HG03097 (cell line): ENCODE results near the gene DIPK1A.
"Not testable (repeated sequence)": the region's sequence is repeated elsewhere in the genome, so short reads cannot be mapped to it uniquely, and the experiment has no call there.

Source experiments
- ATAC-seq: cut with Tn5 transposase; IDR thresholded peaks from one replicate; pipeline ENCODE4 v1.9.1; 2021; ENCODE audit not compliant: unreplicated experiment, low FRiP score

Gene DIPK1A

GRCh38 chr1:92922356-92923035 is 38.8 kb downstream of the DIPK1A start:
- no peak for ATAC-seq

DNA sequence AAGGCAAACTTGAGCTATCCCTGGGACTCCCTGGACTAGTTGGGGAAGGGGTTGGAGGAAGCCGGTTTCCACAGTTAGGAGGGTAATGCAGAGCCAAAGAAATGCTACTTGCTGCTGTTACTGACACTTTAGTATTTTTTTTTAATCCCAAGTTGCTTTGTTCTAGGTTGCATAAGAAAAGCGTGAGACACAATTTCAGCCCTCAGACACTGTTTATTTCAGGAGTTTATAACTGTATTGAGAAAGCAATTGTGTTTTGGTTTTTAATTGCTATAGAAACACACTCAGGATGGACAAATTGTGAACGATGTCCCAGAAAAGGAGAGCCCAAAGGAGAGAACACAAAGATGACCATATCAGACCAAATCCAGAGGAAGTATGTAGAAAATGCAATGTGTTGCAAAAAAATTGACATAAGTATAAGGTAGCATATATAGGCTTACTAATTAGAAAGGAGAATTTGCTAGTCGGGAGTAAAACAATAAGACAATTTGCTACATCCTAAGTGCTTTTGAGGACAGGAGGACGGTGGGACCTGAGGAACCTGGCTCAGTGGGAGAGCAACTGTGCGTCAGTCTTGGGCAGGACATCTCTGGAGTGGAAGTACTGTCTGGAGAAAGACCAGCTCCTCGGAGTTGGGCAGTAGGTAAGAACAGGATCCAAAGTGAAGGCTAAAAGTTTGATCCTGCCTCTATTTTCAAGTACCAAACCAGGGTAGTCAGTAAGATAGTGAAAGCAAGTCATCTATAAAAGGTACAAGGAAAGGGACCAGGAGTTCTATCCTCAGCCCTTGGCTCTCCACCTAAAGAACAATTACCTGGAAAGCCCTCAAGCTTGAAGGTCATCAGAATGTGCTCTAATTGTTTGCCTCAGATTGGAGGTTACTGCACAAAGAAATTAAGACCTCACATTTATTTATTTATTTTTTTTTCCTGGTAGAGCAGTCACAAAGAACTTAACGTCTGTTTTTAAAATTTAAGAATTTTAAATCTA is 39.9 kb downstream of the DIPK1A start:
- no peak for ATAC-seq

GRCh38 chr1:92916899-92917298 is 44.4 kb downstream of the DIPK1A start:
- ATAC-seq = no peak

GRCh38 chr1:92915547-92915946 is 45.7 kb downstream of the DIPK1A start:
- no peak for ATAC-seq

GRCh38 chr1:92913093-92913819 is 48.0 kb downstream of the DIPK1A start:
- ATAC-seq = no peak

GRCh38 chr1:92910081-92910480 is 51.2 kb downstream of the DIPK1A start:
- ATAC-seq = no peak

- ATAC-seq = no peak
Measured at GRCh38 chr1:92909321-92909720, 51.9 kb downstream of the DIPK1A start.

DNA sequence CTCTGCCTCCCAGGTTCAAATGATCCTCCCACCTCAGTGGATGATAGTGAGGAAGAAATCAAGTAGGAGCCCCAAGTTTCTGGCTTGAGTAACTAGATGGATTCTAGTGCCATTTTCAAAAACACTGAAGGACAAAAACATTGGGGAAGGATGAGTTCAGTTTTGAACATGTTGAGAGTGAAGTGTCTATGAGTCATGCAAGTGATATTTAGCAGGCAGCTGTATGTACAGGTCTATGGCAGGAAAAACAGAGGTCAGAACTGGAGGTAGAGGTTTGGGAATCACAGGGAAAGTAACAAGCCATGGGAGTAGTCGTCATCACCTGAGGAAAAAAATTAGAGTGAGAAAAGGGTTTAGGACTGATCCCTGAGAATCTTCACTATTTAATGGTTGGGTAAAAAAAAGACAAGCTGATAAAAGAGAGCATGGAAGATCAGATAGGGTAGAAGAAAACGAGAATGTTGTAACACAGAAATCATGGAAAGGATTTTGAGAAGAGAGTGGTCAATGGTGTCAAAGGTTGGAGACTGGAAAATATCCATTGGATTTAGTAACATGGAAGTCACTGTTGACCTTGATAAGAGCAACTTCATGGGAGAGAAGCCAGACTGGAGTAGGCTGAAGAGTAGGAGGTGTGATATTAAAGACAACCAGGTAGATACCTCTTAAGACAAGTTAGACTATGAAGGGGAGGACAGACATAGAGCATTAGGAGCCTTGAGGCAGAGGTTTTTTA is 53.1 kb downstream of the DIPK1A start:
- ATAC-seq = no peak

GRCh38 chr1:92903765-92904164 is 57.5 kb downstream of the DIPK1A start:
- ATAC-seq = no peak

GRCh38 chr1:92902406-92902744 is 58.9 kb downstream of the DIPK1A start:
- no peak for ATAC-seq

DNA sequence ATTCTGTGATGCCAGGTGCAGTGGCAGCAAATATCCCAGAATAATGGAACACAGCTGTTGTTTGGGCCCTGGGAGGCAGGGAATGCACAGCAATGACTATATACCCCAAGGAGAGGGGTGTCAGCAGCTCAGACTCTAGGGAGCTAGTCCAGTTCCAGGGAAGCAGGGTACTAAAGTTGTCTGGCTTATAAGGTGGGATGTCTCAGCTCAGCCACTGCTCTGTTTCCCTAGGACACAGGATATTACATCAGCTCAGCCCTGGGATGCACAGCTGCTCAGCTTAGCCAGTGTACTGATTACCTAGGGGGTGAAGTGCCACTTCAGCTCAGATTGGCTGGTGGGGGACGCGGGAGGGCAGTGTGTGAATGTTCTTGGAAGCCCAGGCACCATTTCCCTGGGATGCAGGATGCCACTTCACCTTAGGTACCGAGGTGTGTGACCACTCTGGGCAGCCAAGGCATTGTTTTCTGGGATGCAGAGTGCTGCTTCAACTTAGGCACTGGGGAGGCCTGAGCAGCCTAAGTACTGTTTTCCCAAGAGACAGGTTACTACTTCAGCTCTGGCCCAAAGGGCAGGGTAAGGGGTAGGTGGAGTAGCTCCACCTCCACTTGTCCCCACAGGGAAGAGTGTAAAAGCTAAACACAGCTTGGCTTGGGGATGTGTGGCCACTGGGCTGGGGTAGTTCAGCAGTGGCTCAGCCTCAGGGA is 59.4 kb downstream of the DIPK1A start:
- no peak for ATAC-seq

DNA sequence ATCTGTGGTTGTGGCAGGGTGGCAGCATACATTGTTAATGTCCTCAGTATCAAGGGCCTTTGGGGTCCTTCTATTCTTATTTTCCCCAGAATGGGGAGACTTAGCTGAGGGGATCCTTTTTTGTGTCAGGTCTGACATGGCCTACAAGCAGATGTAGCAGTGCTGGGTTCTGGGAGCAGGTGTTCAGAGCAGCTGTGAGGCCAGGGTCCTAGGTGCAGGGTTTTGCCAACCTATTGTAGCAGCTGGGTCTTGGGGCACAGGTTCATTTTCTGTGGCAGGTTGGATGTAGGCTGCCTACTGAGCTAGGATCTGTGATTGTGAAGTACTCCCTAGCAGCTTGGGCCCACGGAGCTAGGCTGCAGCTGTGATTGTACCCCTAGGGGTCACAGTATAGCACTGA is 60.1 kb downstream of the DIPK1A start:
- no peak for ATAC-seq

DNA sequence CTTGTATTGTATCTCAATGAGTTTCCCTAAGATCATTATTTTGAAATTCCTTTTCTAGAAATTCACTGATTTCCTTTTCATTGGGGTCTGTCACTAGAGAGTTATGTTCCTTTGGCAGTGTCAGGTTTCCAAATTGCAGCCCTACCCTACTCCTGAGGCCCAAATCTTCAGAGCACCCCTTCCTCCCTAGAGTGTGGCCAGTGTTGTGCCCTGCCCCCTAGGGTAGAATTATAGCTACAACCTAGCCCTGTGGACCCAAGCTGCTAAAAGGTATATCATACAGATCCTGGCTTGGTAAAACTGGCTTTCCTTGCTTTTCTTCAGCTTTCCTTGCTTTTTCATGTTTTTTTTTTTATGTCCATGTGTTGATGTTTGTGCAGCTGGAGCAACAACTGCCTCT is 60.7 kb downstream of the DIPK1A start:
- no peak for ATAC-seq

GRCh38 chr1:92899780-92900179 is 61.5 kb downstream of the DIPK1A start:
- no peak for ATAC-seq

DNA sequence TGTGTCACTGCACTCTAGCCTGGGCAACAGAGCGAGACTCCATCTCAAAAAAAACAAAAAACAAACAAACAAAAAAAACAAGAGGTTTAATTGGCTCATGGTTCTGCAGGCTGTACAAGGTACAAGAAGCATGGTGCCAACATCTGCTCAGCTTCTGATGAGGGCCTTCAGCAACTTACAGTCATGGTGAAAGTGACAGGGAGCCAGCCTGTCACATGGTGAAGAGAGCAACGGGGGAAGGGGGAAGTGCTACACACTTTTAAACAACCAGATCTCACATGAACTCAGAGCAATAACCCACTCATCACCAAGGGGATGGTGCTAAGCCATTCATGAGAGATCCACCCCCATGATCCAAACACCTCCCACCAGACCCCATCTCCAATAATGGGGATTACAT is 63.2 kb downstream of the DIPK1A start:
- not testable (repeated sequence) for ATAC-seq

DNA sequence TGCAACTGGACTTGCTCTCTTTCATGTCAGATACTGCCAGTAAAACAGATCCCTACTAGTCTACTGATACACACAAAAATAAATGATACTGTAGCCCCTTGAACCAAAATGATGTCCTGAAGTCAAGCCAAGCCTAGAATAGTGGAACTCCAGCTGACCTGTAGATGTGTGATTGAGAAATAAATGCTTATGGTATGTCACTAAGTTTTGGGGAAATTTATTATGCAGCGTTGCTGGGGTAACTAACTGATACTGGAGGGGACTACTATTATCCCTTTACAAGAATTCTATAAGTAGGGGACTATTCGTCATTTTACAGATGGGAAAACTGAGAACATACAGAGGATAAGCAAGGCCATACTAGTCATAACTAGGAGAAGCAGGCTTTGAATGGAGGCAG is 73.8 kb downstream of the DIPK1A start:
- ATAC-seq = no peak

DNA sequence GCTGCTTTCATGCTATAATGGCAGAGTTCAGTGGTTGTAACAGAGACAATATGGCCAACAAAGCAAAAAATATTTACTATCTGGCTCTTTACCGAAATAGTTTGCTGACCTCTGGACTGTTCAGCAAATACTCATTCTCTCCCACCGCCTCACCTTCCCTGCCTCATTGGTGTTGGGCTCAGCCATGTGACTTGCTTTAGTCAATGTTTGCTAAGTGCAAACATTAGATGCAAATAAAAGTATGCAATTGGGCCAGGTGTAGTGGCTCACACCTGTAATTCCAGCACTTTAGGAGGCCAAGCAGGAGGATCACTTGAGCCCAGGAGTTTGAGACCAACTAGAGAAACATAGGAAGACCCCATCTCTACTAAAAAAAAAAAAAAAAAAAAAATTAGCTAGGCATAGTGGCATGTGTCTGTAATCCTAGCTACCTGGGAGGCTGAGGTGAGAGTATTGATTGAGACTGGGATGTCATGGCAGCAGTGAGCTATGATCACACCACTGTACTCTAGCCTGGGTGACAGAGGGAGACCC is 74.3 kb downstream of the DIPK1A start:
- no peak for ATAC-seq

DNA sequence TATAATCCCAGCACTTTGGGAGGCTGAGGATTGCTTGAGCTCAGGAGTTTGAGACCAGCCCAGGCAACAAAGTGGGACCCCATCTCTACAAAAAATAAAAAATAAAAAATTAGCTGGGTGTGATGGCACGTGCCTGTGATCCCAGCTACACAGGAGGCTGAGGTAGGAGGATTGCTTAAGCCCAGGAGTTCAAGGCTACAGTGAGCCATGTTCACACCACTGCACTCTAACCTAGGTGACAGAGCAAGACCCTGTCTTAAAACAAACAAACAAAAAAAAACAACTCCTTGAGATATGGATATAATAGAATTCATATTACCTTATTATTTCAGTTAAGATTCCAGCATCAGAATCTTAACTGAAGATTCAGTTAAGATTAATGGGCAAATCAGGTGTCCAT is 77.1 kb downstream of the DIPK1A start:
- ATAC-seq = no peak

DNA sequence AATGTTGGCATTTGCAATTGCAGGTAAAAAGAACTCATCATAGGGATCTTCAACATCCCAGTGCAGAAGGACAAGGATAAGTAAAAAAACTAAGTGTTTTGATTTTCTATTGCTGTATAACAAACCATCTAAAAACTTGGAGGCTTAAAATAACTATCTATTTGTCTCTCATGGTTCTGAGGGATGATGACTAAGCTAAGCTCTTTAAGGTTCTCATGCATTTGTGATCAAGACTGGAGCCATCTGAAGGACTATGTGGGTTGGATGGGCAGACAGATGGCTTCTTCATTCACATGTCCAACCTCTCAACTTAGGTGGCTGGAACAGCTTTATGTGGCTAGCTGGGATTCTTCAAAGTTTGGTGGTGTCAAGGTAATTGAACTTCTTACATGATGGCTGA is 78.0 kb downstream of the DIPK1A start:
- no peak for ATAC-seq

GRCh38 chr1:92882819-92883218 is 78.4 kb downstream of the DIPK1A start:
- no peak for ATAC-seq
